ENCODE data around the gene ENKUR. TPM values are rescaled to one million over a fixed set of nuclear protein-coding genes. Genes with fewer than 3 reads are reported as not detected.
A peak's percentile ranks its signal among the peaks of the same experiment; 100 is the strongest.
"Not testable (repeated sequence)": the region's sequence is repeated elsewhere in the genome, so short reads cannot be mapped to it uniquely, and the experiment has no call there.

ENKUR gene
- total RNA-seq, 1 donor from 2014 or later, result not detected

- intact Hi-C loops (cut with micrococcal nuclease), result loop anchor here (5.0 to 10.0 kb wide), 4 partner anchors 60 to 375 kb away; no protein-coding TSS in a partner anchor
- no peak for DNase-seq (ENCODE audit: low spot score)
- H3K4me1 Mint-ChIP-seq (ENCODE audit: low read depth), result peaks cover 14% of the 10 kb centered on the region
- peaks cover 4% of the 10 kb centered on the region for H3K27me3 Mint-ChIP-seq (ENCODE audit: low read depth)
- peak overlapping the region; percentile 95 for H3K27ac Mint-ChIP-seq
- H3K4me3 Mint-ChIP-seq (ENCODE audit: low read depth), result peak overlapping the region; percentile 89
- H3K9me3 Mint-ChIP-seq, result peaks cover 6% of the 10 kb centered on the region
- H3K36me3 Mint-ChIP-seq (ENCODE audit: low read depth), result no peaks in the 10 kb centered on the region
Observed at GRCh38 chr10:25017154-25017590, 1.2 kb upstream of the ENKUR start.

GRCh38 chr10:25016376-25017153, 607 bp upstream of the ENKUR start, which contains the start of gene THNSL1:
THNSL1 (plus strand) TSS chr10:25016612; CDS start chr10:25023224, 6,612 bp downstream.
- H3K9me3 Mint-ChIP-seq, result peaks cover 6% of the 10 kb centered on the region
- peaks cover 14% of the 10 kb centered on the region for H3K4me1 Mint-ChIP-seq (ENCODE audit: low read depth)
- no peaks in the 10 kb centered on the region for H3K36me3 Mint-ChIP-seq (ENCODE audit: low read depth)
- peak within 1 kb of the TSS; percentile 95 for H3K27ac Mint-ChIP-seq
- H3K4me3 Mint-ChIP-seq (ENCODE audit: low read depth), result peak within 1 kb of the TSS; percentile 89
- DNase-seq (ENCODE audit: low spot score), result peak; percentile 97
- H3K27me3 Mint-ChIP-seq (ENCODE audit: low read depth), result peaks cover 4% of the 10 kb centered on the region
- intact Hi-C loops (cut with micrococcal nuclease), result loop anchor here (1.0 to 10.0 kb wide), 9 partner anchors 46 to 374 kb away; no protein-coding TSS in a partner anchor

- peaks cover 14% of the 10 kb centered on the region for H3K4me1 Mint-ChIP-seq (ENCODE audit: low read depth)
- H3K27me3 Mint-ChIP-seq (ENCODE audit: low read depth), result peaks cover 4% of the 10 kb centered on the region
- peaks cover 6% of the 10 kb centered on the region for H3K9me3 Mint-ChIP-seq
- H3K36me3 Mint-ChIP-seq (ENCODE audit: low read depth), result no peaks in the 10 kb centered on the region
- no peak for DNase-seq (ENCODE audit: low spot score)
- peak overlapping the region; percentile 4 for H3K4me3 Mint-ChIP-seq (ENCODE audit: low read depth)
- intact Hi-C loops (cut with micrococcal nuclease), result loop anchor here (10.0 kb wide), 1 partner anchor 130 kb away; no protein-coding TSS in a partner anchor
- H3K27ac Mint-ChIP-seq, result no peak overlapping the region
Observed at GRCh38 chr10:25014579-25014978, 1.4 kb downstream of the ENKUR start.

- not testable (repeated sequence) for H3K27me3 Mint-ChIP-seq (ENCODE audit: low read depth); H3K9me3 Mint-ChIP-seq; H3K4me1 Mint-ChIP-seq (ENCODE audit: low read depth); H3K4me3 Mint-ChIP-seq (ENCODE audit: low read depth); DNase-seq (ENCODE audit: low spot score); H3K36me3 Mint-ChIP-seq (ENCODE audit: low read depth); H3K27ac Mint-ChIP-seq
- intact Hi-C loops (cut with micrococcal nuclease), result loop anchor here (10.0 kb wide), 1 partner anchor 127 kb away; no protein-coding TSS in a partner anchor
Observed at GRCh38 chr10:25011591-25011990, 4.4 kb downstream of the ENKUR start.

- Mint-ChIP-seq H3K9me3 (peaks cover 13% of the 10 kb centered on the region), H3K4me3 (ENCODE audit: low read depth) (no peak overlapping the region), H3K36me3 (ENCODE audit: low read depth) (no peaks in the 10 kb centered on the region), H3K27me3 (ENCODE audit: low read depth) (peaks cover 18% of the 10 kb centered on the region), H3K27ac (no peak overlapping the region), H3K4me1 (ENCODE audit: low read depth) (no peaks in the 10 kb centered on the region)
- intact Hi-C loops (cut with micrococcal nuclease), result no loop called here
- DNase-seq (ENCODE audit: low spot score), result no peak
Observed at GRCh38 chr10:24998044-24998443, 17.9 kb downstream of the ENKUR start.

GRCh38 chr10:24995072-24995471, 20.9 kb downstream of the ENKUR start:
- Mint-ChIP-seq H3K9me3 (peaks cover 4% of the 10 kb centered on the region), H3K27me3 (ENCODE audit: low read depth) (peaks cover 8% of the 10 kb centered on the region), H3K27ac (no peak overlapping the region), H3K4me3 (ENCODE audit: low read depth) (no peak overlapping the region), H3K36me3 (ENCODE audit: low read depth) (no peaks in the 10 kb centered on the region), H3K4me1 (ENCODE audit: low read depth) (no peaks in the 10 kb centered on the region)
- intact Hi-C loops (cut with micrococcal nuclease), result no loop called here
- no peak for DNase-seq (ENCODE audit: low spot score)

GRCh38 chr10:24993237-24993958, 22.6 kb downstream of the ENKUR start:
- no peaks in the 10 kb centered on the region for H3K4me1 Mint-ChIP-seq (ENCODE audit: low read depth)
- no peaks in the 10 kb centered on the region for H3K36me3 Mint-ChIP-seq (ENCODE audit: low read depth)
- peaks cover 6% of the 10 kb centered on the region for H3K27me3 Mint-ChIP-seq (ENCODE audit: low read depth)
- no peaks in the 10 kb centered on the region for H3K9me3 Mint-ChIP-seq
- DNase-seq (ENCODE audit: low spot score), result no peak
- no peak overlapping the region for H3K27ac Mint-ChIP-seq
- intact Hi-C loops (cut with micrococcal nuclease), result no loop called here
- H3K4me3 Mint-ChIP-seq (ENCODE audit: low read depth), result no peak overlapping the region

- Mint-ChIP-seq H3K36me3 (ENCODE audit: low read depth) (no peaks in the 10 kb centered on the region), H3K27ac (no peak overlapping the region), H3K4me1 (ENCODE audit: low read depth) (no peaks in the 10 kb centered on the region), H3K4me3 (ENCODE audit: low read depth) (no peak overlapping the region), H3K9me3 (no peaks in the 10 kb centered on the region), H3K27me3 (ENCODE audit: low read depth) (peaks cover 6% of the 10 kb centered on the region)
- no peak for DNase-seq (ENCODE audit: low spot score)
- intact Hi-C loops (cut with micrococcal nuclease), result no loop called here
Observed at GRCh38 chr10:24992512-24993133, 23.3 kb downstream of the ENKUR start.

- intact Hi-C loops (cut with micrococcal nuclease), result no loop called here
- Mint-ChIP-seq H3K36me3 (ENCODE audit: low read depth) (no peaks in the 10 kb centered on the region), H3K4me1 (ENCODE audit: low read depth) (no peaks in the 10 kb centered on the region), H3K27me3 (ENCODE audit: low read depth) (peaks cover 6% of the 10 kb centered on the region), H3K4me3 (ENCODE audit: low read depth) (no peak overlapping the region), H3K27ac (no peak overlapping the region), H3K9me3 (no peaks in the 10 kb centered on the region)
- DNase-seq (ENCODE audit: low spot score), result no peak
Observed at GRCh38 chr10:24991298-24991697, 24.7 kb downstream of the ENKUR start.

GRCh38 chr10:24989867-24990266, 26.1 kb downstream of the ENKUR start:
- H3K27me3 Mint-ChIP-seq (ENCODE audit: low read depth), result peaks cover 6% of the 10 kb centered on the region
- no peaks in the 10 kb centered on the region for H3K9me3 Mint-ChIP-seq
- no peak for DNase-seq (ENCODE audit: low spot score)
- no peak overlapping the region for H3K27ac Mint-ChIP-seq
- no peaks in the 10 kb centered on the region for H3K36me3 Mint-ChIP-seq (ENCODE audit: low read depth)
- H3K4me3 Mint-ChIP-seq (ENCODE audit: low read depth), result no peak overlapping the region
- intact Hi-C loops (cut with micrococcal nuclease), result loop anchor here (1.0 kb wide), 1 partner anchor 347 kb away; no protein-coding TSS in a partner anchor
- H3K4me1 Mint-ChIP-seq (ENCODE audit: low read depth), result no peaks in the 10 kb centered on the region

GRCh38 chr10:24988831-24989640, 26.9 kb downstream of the ENKUR start:
- Mint-ChIP-seq H3K4me3 (ENCODE audit: low read depth) (no peak overlapping the region), H3K27me3 (ENCODE audit: low read depth) (peaks cover 6% of the 10 kb centered on the region), H3K4me1 (ENCODE audit: low read depth) (no peaks in the 10 kb centered on the region), H3K27ac (no peak overlapping the region), H3K9me3 (no peaks in the 10 kb centered on the region), H3K36me3 (ENCODE audit: low read depth) (no peaks in the 10 kb centered on the region)
- intact Hi-C loops (cut with micrococcal nuclease), result no loop called here
- DNase-seq (ENCODE audit: low spot score), result no peak

- Mint-ChIP-seq H3K9me3 (no peaks in the 10 kb centered on the region), H3K4me1 (ENCODE audit: low read depth) (peaks cover 10% of the 10 kb centered on the region), H3K27me3 (ENCODE audit: low read depth) (peaks cover 4% of the 10 kb centered on the region), H3K27ac (no peak overlapping the region), H3K4me3 (ENCODE audit: low read depth) (no peak overlapping the region), H3K36me3 (ENCODE audit: low read depth) (no peaks in the 10 kb centered on the region)
- intact Hi-C loops (cut with micrococcal nuclease), result no loop called here
- no peak for DNase-seq (ENCODE audit: low spot score)
Observed at GRCh38 chr10:24984906-24985305, 31.1 kb downstream of the ENKUR start.
